Activated T-cell treated with anti-CD3 and anti-CD28 coated beads, Interleukin-2, amount 50 U/mL, for 24 hours (primary cell): ENCODE results near the gene GLRX5.

ENCODE experiments used
- DNase-seq: peaks from one replicate; pipeline ENCODE4 v3.0.0-alpha.2; 2020
- H3K27ac Mint-ChIP-seq: 2 replicates; pipeline ENCODE4 v1.8.0; 2020; ENCODE audit warnings: mild to moderate bottlenecking, mixed read lengths
- H3K27me3 Mint-ChIP-seq: 2 replicates; pipeline ENCODE4 v1.8.0; 2020; ENCODE audit warnings: mixed read lengths
- H3K36me3 Mint-ChIP-seq: 2 replicates; pipeline ENCODE4 v1.8.0; 2020; ENCODE audit warnings: low read depth, mixed read lengths
- H3K4me1 Mint-ChIP-seq: 2 replicates; pipeline ENCODE4 v1.8.0; 2020; ENCODE audit warnings: low read depth, mixed read lengths
- H3K4me3 Mint-ChIP-seq: 2 replicates; pipeline ENCODE4 v1.8.0; 2020; ENCODE audit warnings: mild to moderate bottlenecking, moderate library complexity, mixed read lengths
- H3K9me3 Mint-ChIP-seq: 2 replicates; pipeline ENCODE4 v1.8.0; 2020; ENCODE audit warnings: mixed read lengths

Gene GLRX5

GRCh38 chr14:95534299-95535225, at the start of gene GLRX5:
GLRX5 (plus strand) TSS chr14:95535050; CDS start chr14:95535090, 40 bp downstream.
- Mint-ChIP-seq H3K9me3 (no peaks in the 10 kb centered on the region), H3K4me1 (peaks cover 68% of the 10 kb centered on the region)

GRCh38 chr14:95485222-95485819, 49.5 kb upstream of the GLRX5 start:
- no peak overlapping the region for H3K4me3 Mint-ChIP-seq
- H3K27me3 Mint-ChIP-seq = no peaks in the 10 kb centered on the region
- H3K4me1 Mint-ChIP-seq = peaks cover 69% of the 10 kb centered on the region
- H3K9me3 Mint-ChIP-seq = no peaks in the 10 kb centered on the region
- H3K36me3 Mint-ChIP-seq = peaks cover 15% of the 10 kb centered on the region
- H3K27ac Mint-ChIP-seq = peak overlapping the region; percentile 34
- no peak for DNase-seq

More at GRCh38 chr14:95534299-95535225, at the start of gene GLRX5:
- Mint-ChIP-seq H3K27me3 (no peaks in the 10 kb centered on the region), H3K4me3 (peak within 1 kb of the TSS; percentile 94), H3K27ac (peak within 1 kb of the TSS; percentile 95), H3K36me3 (peaks cover 57% of the 10 kb centered on the region)
- peak; percentile 98 for DNase-seq

- no peak overlapping the region for H3K4me3 Mint-ChIP-seq
- no peaks in the 10 kb centered on the region for H3K9me3 Mint-ChIP-seq
- peaks cover 65% of the 10 kb centered on the region for H3K4me1 Mint-ChIP-seq
- H3K36me3 Mint-ChIP-seq = peaks cover 14% of the 10 kb centered on the region
- DNase-seq = no peak
- no peaks in the 10 kb centered on the region for H3K27me3 Mint-ChIP-seq
- H3K27ac Mint-ChIP-seq = peak overlapping the region; percentile 71
Observed at GRCh38 chr14:95486875-95487668, 47.8 kb upstream of the GLRX5 start.

- DNase-seq = no peak
- no peaks in the 10 kb centered on the region for H3K9me3 Mint-ChIP-seq
- no peak overlapping the region for H3K4me3 Mint-ChIP-seq
- peaks cover 61% of the 10 kb centered on the region for H3K4me1 Mint-ChIP-seq
- H3K27ac Mint-ChIP-seq = peak overlapping the region; percentile 19
- peaks cover 19% of the 10 kb centered on the region for H3K36me3 Mint-ChIP-seq
- H3K27me3 Mint-ChIP-seq = no peaks in the 10 kb centered on the region
Observed at GRCh38 chr14:95487669-95488084, 47.2 kb upstream of the GLRX5 start.

- Mint-ChIP-seq H3K36me3 (peaks cover 19% of the 10 kb centered on the region), H3K9me3 (no peaks in the 10 kb centered on the region), H3K27ac (peak overlapping the region; percentile 65), H3K27me3 (no peaks in the 10 kb centered on the region), H3K4me3 (no peak overlapping the region), H3K4me1 (peaks cover 53% of the 10 kb centered on the region)
- DNase-seq = no peak
Observed at GRCh38 chr14:95488376-95489213, 46.3 kb upstream of the GLRX5 start.

GRCh38 chr14:95489214-95490137, 45.4 kb upstream of the GLRX5 start:
- DNase-seq = no peak
- Mint-ChIP-seq H3K27ac (peak overlapping the region; percentile 18), H3K36me3 (peaks cover 24% of the 10 kb centered on the region), H3K27me3 (no peaks in the 10 kb centered on the region), H3K4me3 (no peak overlapping the region), H3K4me1 (peaks cover 49% of the 10 kb centered on the region), H3K9me3 (no peaks in the 10 kb centered on the region)

GRCh38 chr14:95490138-95490509, 44.7 kb upstream of the GLRX5 start:
- H3K27ac Mint-ChIP-seq = peak overlapping the region; percentile 18
- no peaks in the 10 kb centered on the region for H3K9me3 Mint-ChIP-seq
- no peaks in the 10 kb centered on the region for H3K27me3 Mint-ChIP-seq
- no peak overlapping the region for H3K4me3 Mint-ChIP-seq
- no peak for DNase-seq
- peaks cover 51% of the 10 kb centered on the region for H3K4me1 Mint-ChIP-seq
- H3K36me3 Mint-ChIP-seq = peaks cover 24% of the 10 kb centered on the region

GRCh38 chr14:95490727-95491451, 44.0 kb upstream of the GLRX5 start:
- no peak for DNase-seq
- no peaks in the 10 kb centered on the region for H3K9me3 Mint-ChIP-seq
- H3K27ac Mint-ChIP-seq = peak overlapping the region; percentile 45
- no peak overlapping the region for H3K4me3 Mint-ChIP-seq
- peaks cover 52% of the 10 kb centered on the region for H3K4me1 Mint-ChIP-seq
- H3K27me3 Mint-ChIP-seq = no peaks in the 10 kb centered on the region
- peaks cover 28% of the 10 kb centered on the region for H3K36me3 Mint-ChIP-seq

GRCh38 chr14:95491936-95492608, 42.8 kb upstream of the GLRX5 start:
- Mint-ChIP-seq H3K9me3 (no peaks in the 10 kb centered on the region), H3K27ac (no peak overlapping the region), H3K36me3 (peaks cover 28% of the 10 kb centered on the region), H3K4me3 (no peak overlapping the region), H3K27me3 (no peaks in the 10 kb centered on the region), H3K4me1 (peaks cover 59% of the 10 kb centered on the region)
- no peak for DNase-seq

- H3K36me3 Mint-ChIP-seq = peaks cover 26% of the 10 kb centered on the region
- no peaks in the 10 kb centered on the region for H3K27me3 Mint-ChIP-seq
- no peak for DNase-seq
- no peak overlapping the region for H3K4me3 Mint-ChIP-seq
- no peak overlapping the region for H3K27ac Mint-ChIP-seq
- H3K9me3 Mint-ChIP-seq = no peaks in the 10 kb centered on the region
- peaks cover 55% of the 10 kb centered on the region for H3K4me1 Mint-ChIP-seq
Observed at GRCh38 chr14:95493503-95493902, 41.3 kb upstream of the GLRX5 start.

- Mint-ChIP-seq H3K4me1 (peaks cover 55% of the 10 kb centered on the region), H3K27ac (peak overlapping the region; percentile 42), H3K9me3 (no peaks in the 10 kb centered on the region), H3K36me3 (peaks cover 27% of the 10 kb centered on the region), H3K4me3 (no peak overlapping the region), H3K27me3 (no peaks in the 10 kb centered on the region)
- no peak for DNase-seq
Observed at GRCh38 chr14:95493976-95494375, 40.9 kb upstream of the GLRX5 start.

GRCh38 chr14:95494456-95494855, 40.4 kb upstream of the GLRX5 start:
- Mint-ChIP-seq H3K27ac (peak overlapping the region; percentile 88), H3K27me3 (no peaks in the 10 kb centered on the region), H3K4me3 (no peak overlapping the region), H3K9me3 (no peaks in the 10 kb centered on the region), H3K36me3 (peaks cover 30% of the 10 kb centered on the region), H3K4me1 (peaks cover 60% of the 10 kb centered on the region)
- DNase-seq = no peak
